HG03442 (cell line): ENCODE data around the gene PANK1.
"Not testable (repeated sequence)": the region's sequence is repeated elsewhere in the genome, so short reads cannot be mapped to it uniquely, and the experiment has no call there.

Experiments
- ATAC-seq: cut with Tn5 transposase; IDR thresholded peaks from one replicate; pipeline ENCODE4 v1.9.1; 2021; ENCODE audit warnings: mild to moderate bottlenecking, moderate library complexity; ENCODE audit not compliant: unreplicated experiment

Gene PANK1

GRCh38 chr10:89576022-89576421 is 69.0 kb downstream of the PANK1 start:
- no peak for ATAC-seq

GRCh38 chr10:89575031-89575430 is 70.0 kb downstream of the PANK1 start:
- no peak for ATAC-seq

- no peak for ATAC-seq
These were observed 70.7 kb downstream of the PANK1 start for GRCh38 chr10:89574368-89574767.

GRCh38 chr10:89567576-89568245 is 77.3 kb downstream of the PANK1 start:
- no peak for ATAC-seq

GRCh38 chr10:89566992-89567391 is 78.0 kb downstream of the PANK1 start:
- no peak for ATAC-seq

- ATAC-seq, result no peak
These were observed 78.7 kb downstream of the PANK1 start for GRCh38 chr10:89566095-89566950.

- ATAC-seq, result no peak
These were observed 79.9 kb downstream of the PANK1 start for GRCh38 chr10:89565180-89565579.

GRCh38 chr10:89563861-89564478 is 81.1 kb downstream of the PANK1 start:
- ATAC-seq, result no peak

- no peak for ATAC-seq
These were observed 81.7 kb downstream of the PANK1 start for GRCh38 chr10:89563311-89563710.

GRCh38 chr10:89556600-89556999 is 88.4 kb downstream of the PANK1 start:
- ATAC-seq, result no peak

- no peak for ATAC-seq
These were observed 89.2 kb downstream of the PANK1 start for GRCh38 chr10:89555688-89556445.

- no peak for ATAC-seq
These were observed 90.6 kb downstream of the PANK1 start for GRCh38 chr10:89554433-89554832.

GRCh38 chr10:89553064-89553734 is 91.8 kb downstream of the PANK1 start:
- ATAC-seq, result no peak

- no peak for ATAC-seq
These were observed 92.8 kb downstream of the PANK1 start for GRCh38 chr10:89552213-89552612.

GRCh38 chr10:89550509-89550908 is 94.5 kb downstream of the PANK1 start:
- no peak for ATAC-seq

- ATAC-seq, result no peak
These were observed 95.5 kb downstream of the PANK1 start for GRCh38 chr10:89549510-89549909.

- no peak for ATAC-seq
These were observed 96.4 kb downstream of the PANK1 start for GRCh38 chr10:89548673-89549072.

GRCh38 chr10:89547853-89548513 is 97.1 kb downstream of the PANK1 start:
- no peak for ATAC-seq

- not testable (repeated sequence) for ATAC-seq
These were observed 98.4 kb downstream of the PANK1 start for GRCh38 chr10:89546651-89547050.

GRCh38 chr10:89543841-89544240 is 101.2 kb downstream of the PANK1 start:
- ATAC-seq, result no peak
